HG02885 (cell line): Measurements from ENCODE around the gene ATAD3C.
"Not testable (repeated sequence)": the region's sequence is repeated elsewhere in the genome, so short reads cannot be mapped to it uniquely, and the experiment has no call there.

Experiments
- ATAC-seq: cut with Tn5 transposase; IDR thresholded peaks from one replicate; pipeline ENCODE4 v1.9.1; 2021; ENCODE audit warnings: mild to moderate bottlenecking; ENCODE audit not compliant: unreplicated experiment, poor library complexity

The ATAD3C gene

DNA sequence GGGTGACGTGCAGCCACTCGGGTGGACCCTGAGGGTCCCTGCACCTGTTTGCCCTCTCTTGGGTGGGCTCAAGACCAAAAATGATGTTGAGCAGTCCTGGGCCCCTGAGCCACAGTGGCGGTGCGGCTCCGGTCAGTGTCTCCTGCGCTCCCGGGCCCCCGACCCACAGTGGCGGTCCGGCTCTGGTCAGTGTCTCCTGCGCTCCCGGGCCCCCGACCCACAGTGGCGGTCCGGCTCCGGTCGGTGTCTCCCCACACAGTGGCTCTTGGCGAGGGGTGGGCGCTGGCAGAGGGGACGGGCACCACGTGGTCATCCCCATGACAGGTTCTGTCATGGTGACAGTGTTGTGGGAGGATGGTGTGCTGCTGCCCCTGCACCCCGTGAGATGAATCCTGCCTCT is 44.8 kb downstream of the ATAD3C start:
- not testable (repeated sequence) for ATAC-seq

GRCh38 chr1:1495461-1495975 is 46.0 kb downstream of the ATAD3C start:
- ATAC-seq = not testable (repeated sequence)

DNA sequence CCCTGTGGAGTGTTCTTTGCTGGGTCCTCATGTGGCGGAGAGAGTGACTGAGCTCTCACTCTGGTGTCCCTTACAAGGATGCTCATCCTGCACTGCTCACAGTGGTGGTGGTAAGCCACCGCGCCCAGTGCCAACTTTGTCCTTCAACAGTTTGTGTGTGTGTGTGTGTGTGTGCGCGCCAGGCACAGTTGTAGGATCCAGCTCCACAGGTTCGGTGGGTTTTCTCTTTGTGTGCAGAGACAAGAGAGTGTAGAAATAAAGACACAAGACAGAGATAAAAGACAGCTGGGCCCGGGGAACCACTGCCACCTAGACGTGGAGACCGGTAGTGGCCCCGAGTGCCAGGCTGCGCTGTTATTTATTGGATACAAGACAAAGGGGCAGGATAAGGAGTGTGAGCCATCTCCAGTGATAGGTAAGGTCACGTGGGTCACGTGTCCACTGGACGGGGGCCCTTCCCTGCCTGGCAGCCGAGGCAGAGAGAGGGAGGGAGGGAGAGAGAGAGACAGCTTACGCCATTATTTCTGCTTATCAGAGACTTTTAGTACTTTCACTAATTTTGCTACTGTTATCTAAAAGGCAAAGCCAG is 55.4 kb downstream of the ATAD3C start:
- not testable (repeated sequence) for ATAC-seq

DNA sequence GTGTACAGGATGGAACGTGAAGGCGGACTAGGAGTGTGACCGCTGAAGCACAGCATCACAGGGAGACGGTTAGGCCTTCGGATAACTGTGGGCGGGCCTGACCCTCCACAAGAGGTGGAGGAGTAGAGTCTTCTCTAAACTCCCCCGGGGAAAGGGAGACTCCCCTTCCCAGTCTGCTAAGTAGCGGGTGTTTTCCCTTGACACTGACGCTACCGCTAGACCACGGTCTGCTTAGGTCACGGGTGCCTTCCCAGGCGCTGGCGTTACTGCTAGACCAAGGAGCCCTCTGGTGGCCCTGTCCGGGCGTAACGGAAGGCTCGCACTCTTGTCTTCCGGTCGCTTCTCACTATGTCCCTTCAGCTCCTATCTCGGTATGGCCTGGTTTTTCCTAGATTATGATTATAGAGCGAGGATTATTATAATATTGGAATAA is 55.9 kb downstream of the ATAD3C start:
- ATAC-seq = not testable (repeated sequence)

GRCh38 chr1:1505801-1506200 is 56.3 kb downstream of the ATAD3C start:
- ATAC-seq = not testable (repeated sequence)

GRCh38 chr1:1507305-1507704 is 57.8 kb downstream of the ATAD3C start:
- no peak for ATAC-seq

DNA sequence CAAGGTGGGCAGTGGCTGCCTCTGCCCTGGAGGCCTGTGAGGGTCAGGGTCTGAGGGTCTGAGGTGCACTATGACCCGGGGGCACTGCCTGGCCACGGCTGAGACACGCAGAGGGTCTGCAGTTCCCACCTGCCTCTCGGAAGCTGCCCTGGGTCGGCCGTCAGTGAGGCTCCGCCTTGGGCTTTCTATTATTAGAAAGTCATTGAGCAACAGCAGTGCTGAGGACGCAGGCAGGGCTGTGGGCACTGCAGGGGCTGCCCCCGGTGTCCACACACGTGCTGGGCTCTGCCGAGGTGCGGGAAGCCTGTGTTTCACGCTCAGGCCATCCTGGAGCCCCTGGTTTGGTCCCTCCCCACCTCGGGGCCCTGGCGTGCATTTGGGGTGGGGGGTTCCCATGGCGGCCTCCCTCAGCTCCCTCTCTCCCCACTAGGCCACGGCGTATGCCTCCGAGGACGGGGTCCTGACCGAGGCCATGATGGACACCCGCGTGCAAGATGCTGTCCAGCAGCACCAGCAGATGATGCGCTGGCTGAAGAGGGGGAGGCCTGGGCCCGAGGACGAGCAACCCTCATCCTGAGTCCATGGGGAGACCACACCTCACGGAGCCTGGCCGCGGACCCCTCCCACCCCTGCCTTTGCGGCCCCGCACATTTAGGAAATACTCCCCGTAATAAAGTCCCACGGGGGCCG is 59.4 kb downstream of the ATAD3C start:
- not testable (repeated sequence) for ATAC-seq

- ATAC-seq = not testable (repeated sequence)
These were observed 60.0 kb downstream of the ATAD3C start for GRCh38 chr1:1509465-1509850.

DNA sequence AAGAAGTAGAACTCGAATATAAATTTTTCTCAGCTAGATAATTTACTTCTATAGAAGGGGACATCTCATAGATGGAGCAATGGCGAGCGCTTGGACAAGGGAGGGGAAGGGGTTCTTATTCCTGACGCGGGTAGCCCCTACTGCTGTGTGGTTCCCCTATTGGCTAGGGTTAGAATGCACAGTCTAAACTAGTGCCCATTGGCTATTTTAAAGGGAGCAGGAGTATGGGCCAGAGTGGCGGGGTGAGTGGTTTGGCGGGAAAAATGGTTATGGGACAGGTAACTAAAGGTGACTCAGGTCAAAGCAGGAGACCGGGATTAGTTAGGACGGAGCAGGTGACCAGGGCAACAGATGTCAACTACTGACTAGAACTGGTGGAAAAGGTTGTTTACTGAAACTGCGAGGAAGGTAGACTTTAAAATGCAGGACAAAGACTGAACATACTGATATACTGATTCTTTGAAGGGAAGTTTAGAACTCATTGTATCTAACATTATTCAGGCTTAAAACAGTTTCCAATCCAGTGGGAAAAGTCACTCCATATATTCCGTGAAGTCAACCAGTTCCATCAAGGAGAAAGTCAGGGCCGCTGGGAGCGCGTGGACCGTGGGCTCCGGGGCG is 61.5 kb downstream of the ATAD3C start:
- no peak for ATAC-seq

DNA sequence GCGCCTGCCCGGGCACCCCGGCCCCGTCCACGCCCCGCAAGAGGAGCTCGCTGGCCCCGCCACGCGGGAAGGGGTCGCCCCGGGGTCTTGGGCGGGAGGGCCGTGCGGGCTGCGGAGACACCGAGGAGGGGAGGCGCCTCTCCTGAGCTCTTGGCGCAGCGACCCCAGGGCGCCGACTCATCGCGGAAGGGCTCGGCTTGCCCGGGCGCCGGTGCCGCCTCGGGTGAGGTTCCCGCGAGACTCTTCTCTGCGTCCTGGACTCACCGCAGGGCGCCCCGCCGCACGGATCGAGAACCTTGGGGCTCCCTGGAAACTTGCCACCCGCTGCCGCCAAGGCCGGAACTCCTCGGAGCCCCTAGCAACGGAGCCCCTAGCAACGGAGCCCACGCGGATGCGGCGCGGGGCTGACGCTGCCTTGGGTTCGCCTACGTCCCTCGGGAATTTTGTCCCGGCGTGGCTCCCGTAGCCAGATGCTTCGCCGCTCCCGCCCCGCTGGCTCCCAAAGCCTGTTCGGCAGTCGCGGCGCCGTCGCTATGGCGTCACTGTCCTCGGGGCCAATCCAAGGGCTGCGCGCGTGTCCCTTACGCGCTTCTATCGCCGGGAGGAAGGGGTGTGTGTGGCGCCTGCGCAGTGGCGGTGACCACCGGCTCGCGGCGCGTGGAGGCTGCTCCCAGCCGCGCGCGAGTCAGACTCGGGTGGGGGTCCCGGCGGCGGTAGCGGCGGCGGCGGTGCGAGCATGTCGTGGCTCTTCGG is 62.2 kb downstream of the ATAD3C start, which contains the start of gene ATAD3A:
Gene ATAD3A (plus strand): TSS at position 630 of the 753 bp plus-strand sequence. CDS start 107 bp downstream, at position 737.
- peak; percentile 92 for ATAC-seq

- peak; percentile 12 for ATAC-seq
These were observed 62.9 kb downstream of the ATAD3C start for GRCh38 chr1:1512425-1512824.

DNA sequence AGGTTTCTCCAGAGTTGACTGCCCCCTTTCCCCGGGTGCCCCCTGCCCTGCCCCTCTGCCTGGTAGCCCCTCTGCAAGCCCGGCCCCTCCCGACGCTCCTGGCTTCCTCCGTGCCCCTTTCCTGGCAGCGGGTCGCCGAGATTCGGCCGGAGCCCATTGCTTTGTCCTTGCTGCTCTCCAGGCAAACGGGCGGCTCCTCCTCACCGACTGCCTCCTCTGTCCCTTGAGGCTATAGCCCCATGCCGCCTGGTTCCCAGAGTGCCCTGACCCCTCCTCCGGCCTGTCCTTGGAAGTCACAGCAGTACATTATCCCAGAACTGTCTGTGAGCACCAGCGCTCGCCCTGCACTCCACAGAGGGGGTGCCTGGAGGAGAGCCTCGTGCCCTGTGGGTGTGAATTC is 64.2 kb downstream of the ATAD3C start:
- ATAC-seq = not testable (repeated sequence)

- ATAC-seq = not testable (repeated sequence)
These were observed 64.9 kb downstream of the ATAD3C start for GRCh38 chr1:1514376-1514775.

DNA sequence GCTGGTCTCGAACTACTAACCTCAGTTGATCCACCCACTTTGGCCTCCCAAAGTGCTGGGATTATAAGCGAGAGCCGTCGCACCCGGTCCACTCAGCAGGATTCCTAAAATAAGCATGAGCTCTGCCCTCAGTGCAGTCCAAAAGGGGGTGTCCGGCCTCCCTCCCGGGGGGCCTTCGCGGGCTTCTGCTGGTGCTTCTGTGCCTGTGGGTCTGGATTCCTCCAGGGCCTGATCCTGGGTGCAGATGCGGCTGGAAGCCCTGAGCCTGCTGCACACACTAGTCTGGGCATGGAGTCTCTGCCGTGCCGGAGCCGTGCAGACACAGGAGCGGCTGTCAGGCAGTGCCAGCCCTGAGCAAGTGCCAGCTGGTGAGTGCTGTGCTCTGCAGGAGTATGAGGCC is 67.4 kb downstream of the ATAD3C start:
- ATAC-seq = not testable (repeated sequence)

DNA sequence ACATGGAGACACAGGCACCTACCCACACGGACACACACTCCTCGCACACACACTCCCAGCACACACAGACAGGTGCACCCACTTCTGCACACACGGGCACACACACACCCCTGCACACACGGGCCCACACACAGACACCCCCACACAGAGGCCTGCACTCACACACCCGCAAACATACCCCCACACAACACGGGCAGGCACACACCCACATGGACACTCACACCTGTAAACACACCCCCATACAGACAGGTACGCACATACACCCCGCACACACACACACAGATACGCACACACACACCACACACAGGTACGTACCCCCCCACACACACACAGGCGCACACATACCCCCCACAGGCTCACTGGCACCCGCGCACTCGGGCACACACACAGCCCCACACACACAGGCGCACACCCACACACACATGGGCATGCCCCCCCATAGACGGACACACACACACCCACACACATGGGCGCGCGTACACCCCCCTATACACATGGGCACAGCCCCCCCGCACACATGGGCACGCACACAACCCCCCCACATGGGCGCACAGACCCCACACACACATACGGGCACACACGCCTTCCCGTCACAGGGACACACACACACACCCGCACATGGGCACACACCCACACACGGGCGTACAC is 68.6 kb downstream of the ATAD3C start:
- ATAC-seq = no peak

- ATAC-seq = not testable (repeated sequence)
These were observed 69.1 kb downstream of the ATAD3C start for GRCh38 chr1:1518621-1519007.
